DOHH2 (cell line): Measurements from ENCODE around the gene DCP1B.

Experiments
- H3F3A ChIP-seq: fragments of 200-600 bp; sonication (generic), shearing (Covaris generic); 2 replicates; pipeline ENCODE4 v1.6.0; 2016; ENCODE audit warnings: antibody characterized with exemption, mild to moderate bottlenecking; ENCODE audit not compliant: control insufficient read depth, insufficient read depth
- H3K27ac ChIP-seq: fragments of 200-600 bp; sonication (generic); 2 replicates; pipeline ENCODE4 v1.5.1; 2014; ENCODE audit warnings: low read depth, mild to moderate bottlenecking, low read length, moderate library complexity
- H3K27me3 ChIP-seq: fragments of 200-600 bp; sonication (generic); 2 replicates; pipeline ENCODE4 v1.6.1; 2014; ENCODE audit warnings: mild to moderate bottlenecking, low read length, mixed read lengths; ENCODE audit not compliant: control insufficient read depth
- H3K36me3 ChIP-seq: fragments of 200-600 bp; sonication (generic); 2 replicates; pipeline ENCODE4 v1.6.1; 2014; ENCODE audit warnings: mild to moderate bottlenecking, low read length, moderate library complexity, mixed read lengths; ENCODE audit not compliant: control insufficient read depth
- H3K4me1 ChIP-seq: fragments of 200-600 bp; sonication (generic); 2 replicates; pipeline ENCODE4 v1.6.1; 2014; ENCODE audit warnings: mild to moderate bottlenecking, low read length, mixed read lengths; ENCODE audit not compliant: control insufficient read depth
- H3K4me2 ChIP-seq: fragments of 200-600 bp; sonication (generic); 2 replicates; pipeline ENCODE4 v1.6.0; 2014; ENCODE audit warnings: mild to moderate bottlenecking, low read length, moderate library complexity
- H3K4me3 ChIP-seq: fragments of 200-600 bp; sonication (generic); 2 replicates; pipeline ENCODE4 v1.5.1; 2014; ENCODE audit warnings: mild to moderate bottlenecking, low read length, mixed read lengths
- H3K79me2 ChIP-seq: fragments of 200-600 bp; sonication (generic); 2 replicates; pipeline ENCODE4 v1.6.1; 2014; ENCODE audit warnings: mild to moderate bottlenecking, low read length, mixed read lengths; ENCODE audit not compliant: control insufficient read depth
- H3K9me2 ChIP-seq: fragments of 200-600 bp; sonication (generic); replicated peaks from 2 replicates; pipeline ENCODE4 v1.6.1; 2014; ENCODE audit warnings: mild to moderate bottlenecking, low read length, mixed read lengths; ENCODE audit not compliant: control insufficient read depth
- H3K9me3 ChIP-seq: fragments of 200-600 bp; sonication (generic); 2 replicates; pipeline ENCODE4 v1.6.1; 2014; ENCODE audit warnings: antibody characterized with exemption, low read length, mixed read lengths; ENCODE audit not compliant: control insufficient read depth, insufficient read depth
- H4K20me1 ChIP-seq: fragments of 200-600 bp; sonication (generic); 2 replicates; pipeline ENCODE4 v1.6.0; 2014; ENCODE audit warnings: low read depth, mild to moderate bottlenecking, antibody characterized with exemption, low read length, moderate library complexity; ENCODE audit not compliant: control insufficient read depth, insufficient read depth
- CTCF ChIP-seq: fragments of 200-600 bp; sonication (generic); IDR thresholded peaks from one replicate; pipeline ENCODE4 v1.5.1; 2014; ENCODE audit warnings: antibody characterized with exemption, mild to moderate bottlenecking, low read depth, low read length; ENCODE audit not compliant: poor library complexity, severe bottlenecking
- EZH2phosphoT487 ChIP-seq: fragments of 200-600 bp; sonication (generic); IDR thresholded peaks from 2 replicates; pipeline ENCODE4 v1.6.1; 2017; ENCODE audit warnings: borderline replicate concordance, mild to moderate bottlenecking, antibody characterized with exemption, low read length, moderate library complexity, mixed read lengths

DCP1B gene

GRCh38 chr12:1914114-1914911, 89.9 kb downstream of the DCP1B start:
- no peaks in the 10 kb centered on the region for H4K20me1 ChIP-seq
- H3F3A ChIP-seq: no peaks in the 10 kb centered on the region
- 0 out of 2 replicates have a peak, but pooled peaks cover 2% of the 10 kb centered on the region for H3K27me3 ChIP-seq
- no peaks in the 10 kb centered on the region for H3K36me3 ChIP-seq
- no peak overlapping the region for H3K4me2 ChIP-seq
- no peak for TF ChIP-seq CTCF
- no peak for TF ChIP-seq EZH2phosphoT487
- no peaks in the 10 kb centered on the region for H3K9me3 ChIP-seq
- H3K4me3 ChIP-seq: no peak overlapping the region
- H3K4me1 ChIP-seq: peaks cover 26% of the 10 kb centered on the region
- no peaks in the 10 kb centered on the region for H3K9me2 ChIP-seq
- H3K79me2 ChIP-seq: no peaks in the 10 kb centered on the region
- no peak overlapping the region for H3K27ac ChIP-seq

DNA sequence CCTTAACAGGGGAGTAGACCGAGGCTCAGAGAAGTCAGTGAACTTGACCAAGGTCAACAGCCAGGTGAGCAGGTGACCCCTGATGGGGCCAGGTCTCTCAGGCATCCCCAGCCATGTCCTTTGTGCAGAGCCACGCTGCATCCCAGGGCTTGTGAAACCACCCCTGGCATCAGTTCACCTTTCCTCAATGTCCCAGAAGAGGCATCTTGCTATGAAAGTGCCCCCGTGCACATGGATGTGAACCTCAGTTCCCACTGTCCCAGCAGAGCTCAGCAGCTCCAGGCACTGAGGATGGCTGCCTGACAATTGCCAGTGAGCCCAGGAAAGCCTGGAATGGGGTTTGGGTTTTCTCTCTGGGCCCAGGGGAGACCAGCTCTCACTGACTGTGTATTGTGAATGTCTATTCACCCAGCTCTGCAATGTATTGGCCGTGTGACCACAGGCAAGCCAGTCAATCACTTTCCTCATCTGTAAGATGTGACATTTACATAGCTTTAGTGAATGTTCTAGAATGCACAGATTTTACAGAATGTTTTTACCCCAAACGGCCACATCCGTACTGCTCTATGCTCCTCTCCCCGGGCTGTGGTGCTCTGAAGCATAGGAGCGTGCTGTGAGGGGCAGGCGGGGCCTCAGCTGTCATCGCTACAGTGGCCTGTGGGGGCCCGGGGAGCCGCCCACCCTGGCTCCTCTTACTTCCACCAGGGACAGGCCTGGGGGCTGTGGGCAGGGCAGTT, 90.7 kb downstream of the DCP1B start:
- no peaks in the 10 kb centered on the region for H4K20me1 ChIP-seq
- no peak overlapping the region for H3K4me2 ChIP-seq
- no peak overlapping the region for H3K27ac ChIP-seq
- H3K27me3 ChIP-seq: 0 out of 2 replicates have a peak, but pooled peaks cover 2% of the 10 kb centered on the region
- no peak overlapping the region for H3K4me3 ChIP-seq
- TF ChIP-seq EZH2phosphoT487 (no peak), CTCF (no peak)
- H3K79me2 ChIP-seq: no peaks in the 10 kb centered on the region
- peaks cover 26% of the 10 kb centered on the region for H3K4me1 ChIP-seq
- no peaks in the 10 kb centered on the region for H3F3A ChIP-seq
- H3K9me2 ChIP-seq: no peaks in the 10 kb centered on the region
- no peaks in the 10 kb centered on the region for H3K9me3 ChIP-seq
- no peaks in the 10 kb centered on the region for H3K36me3 ChIP-seq

- no peak overlapping the region for H3K4me2 ChIP-seq
- peaks cover 22% of the 10 kb centered on the region for H3K4me1 ChIP-seq
- no peaks in the 10 kb centered on the region for H3K9me3 ChIP-seq
- peaks cover 5% of the 10 kb centered on the region for H3K27me3 ChIP-seq
- H4K20me1 ChIP-seq: no peaks in the 10 kb centered on the region
- H3F3A ChIP-seq: no peaks in the 10 kb centered on the region
- no peaks in the 10 kb centered on the region for H3K9me2 ChIP-seq
- no peaks in the 10 kb centered on the region for H3K79me2 ChIP-seq
- no peak overlapping the region for H3K27ac ChIP-seq
- TF ChIP-seq CTCF (no peak), EZH2phosphoT487 (no peak)
- H3K36me3 ChIP-seq: no peaks in the 10 kb centered on the region
- no peak overlapping the region for H3K4me3 ChIP-seq
Observed at GRCh38 chr12:1912580-1913376, 91.5 kb downstream of the DCP1B start.
